HEK293 (cell line): ENCODE results near the gene SOAT2.

Experiments used
- CTCF ChIA-PET: fragments of 350-600 bp; formaldehyde crosslinking; extraction: SDS; loops from one replicate; lab custom pipeline; 2021; ENCODE audit warnings: antibody characterized with exemption; lab: Yijun Ruan, JAX
- POLR2A ChIA-PET: fragments of 300-600 bp; formaldehyde crosslinking; extraction: SDS; loops from one replicate; lab custom pipeline; 2020; ENCODE audit warnings: antibody characterized with exemption, inconsistent platforms; lab: Yijun Ruan, JAX
- H3K27ac ChIP-seq: fragments of 200-500 bp; sonication (Bioruptor generic); 2 replicates; pipeline ENCODE4 v1.5.1; 2014; ENCODE audit warnings: low read depth, low read length, control low read depth, inconsistent platforms; ENCODE audit errors: extremely low read depth
- H3K36me3 ChIP-seq, 2 experiments: fragments of 200-500 bp in 1 of 2; sonication (Bioruptor generic) in 1 of 2; 1 replicate in 1 of 2; 2 replicates in 1 of 2; pipeline ENCODE4 v1.5.1; 2014 to 2017; ENCODE audit warnings: inconsistent platforms in 2 of 2, low read length in 2 of 2; ENCODE audit not compliant: control insufficient read depth in 2 of 2, insufficient read depth in 1 of 2
- H3K4me1 ChIP-seq: fragments of 200-500 bp; sonication (Bioruptor generic); 2 replicates; pipeline ENCODE4 v1.5.1; 2014; ENCODE audit warnings: mild to moderate bottlenecking, low read length, inconsistent platforms; ENCODE audit not compliant: control insufficient read depth, insufficient read depth
- H3K4me3 ChIP-seq: 2 replicates; pipeline ENCODE4 v1.5.1; 2011; ENCODE audit warnings: low read depth, mild to moderate bottlenecking, control low read depth, low read length, moderate library complexity
- H3K9me3 ChIP-seq: fragments of 200-500 bp; sonication (Bioruptor generic); 2 replicates; pipeline ENCODE4 v1.5.1; 2014; ENCODE audit warnings: low read depth, low read length, inconsistent platforms; ENCODE audit not compliant: control insufficient read depth, insufficient read depth
- FEZF1 ChIP-seq: fragments of 450-650 bp; formaldehyde crosslinking; IDR thresholded peaks from 2 replicates; pipeline ENCODE4 v1.5.1; 2016; ENCODE audit warnings: missing biosample characterization, missing genetic modification characterization
- GLIS1 ChIP-seq: fragments of 450-650 bp; formaldehyde crosslinking; IDR thresholded peaks from 2 replicates; pipeline ENCODE4 v1.5.1; 2016; ENCODE audit warnings: missing biosample characterization, missing genetic modification characterization
- HIC1 ChIP-seq: fragments of 450-650 bp; formaldehyde crosslinking; IDR thresholded peaks from 2 replicates; pipeline ENCODE4 v1.5.1; 2016; ENCODE audit warnings: missing biosample characterization, missing genetic modification characterization
- HOXC10 ChIP-seq: sonication (generic); formaldehyde crosslinking; IDR thresholded peaks from 2 replicates; pipeline ENCODE4 v1.8.1; 2023; ENCODE audit warnings: mild to moderate bottlenecking, missing genetic modification reagents
- KLF10 ChIP-seq: fragments of 450-650 bp; IDR thresholded peaks from 2 replicates; pipeline ENCODE4 v1.5.1; 2018; ENCODE audit warnings: missing biosample characterization, mild to moderate bottlenecking, missing genetic modification characterization
- PRDM1 ChIP-seq: fragments of 450-650 bp; formaldehyde crosslinking; IDR thresholded peaks from 2 replicates; pipeline ENCODE4; 2016; ENCODE audit warnings: missing biosample characterization, missing genetic modification characterization
- RBAK ChIP-seq: fragments of 450-650 bp; formaldehyde crosslinking; IDR thresholded peaks from 2 replicates; pipeline ENCODE4 v1.5.1; 2016; ENCODE audit warnings: missing biosample characterization, missing genetic modification characterization
- SCRT2 ChIP-seq: fragments of 450-650 bp; formaldehyde crosslinking; IDR thresholded peaks from 2 replicates; pipeline ENCODE4 v1.5.1; 2016; ENCODE audit warnings: missing biosample characterization, missing genetic modification characterization
- ZBTB10 ChIP-seq: fragments of 450-650 bp; formaldehyde crosslinking; IDR thresholded peaks from 2 replicates; pipeline ENCODE4 v1.5.1; 2016; ENCODE audit warnings: missing biosample characterization, missing genetic modification characterization
- ZBTB17 ChIP-seq: fragments of 450-650 bp; formaldehyde crosslinking; IDR thresholded peaks from 2 replicates; pipeline ENCODE4 v1.5.1; 2016; ENCODE audit warnings: missing biosample characterization, missing genetic modification characterization
- ZNF174 ChIP-seq: fragments of 450-650 bp; formaldehyde crosslinking; IDR thresholded peaks from 2 replicates; pipeline ENCODE4 v1.5.0; 2017; ENCODE audit warnings: missing biosample characterization, mild to moderate bottlenecking, missing genetic modification characterization
- ZNF2 ChIP-seq: fragments of 450-650 bp; formaldehyde crosslinking; IDR thresholded peaks from 2 replicates; pipeline ENCODE4 v1.5.1; 2016; ENCODE audit warnings: missing biosample characterization, missing genetic modification characterization
- ZNF211 ChIP-seq: fragments of 450-650 bp; formaldehyde crosslinking; IDR thresholded peaks from 2 replicates; pipeline ENCODE4 v1.5.1; 2016; ENCODE audit warnings: low read depth, missing biosample characterization, missing genetic modification characterization
- ZNF324 ChIP-seq: fragments of 450-650 bp; formaldehyde crosslinking; IDR thresholded peaks from 2 replicates; pipeline ENCODE4 v1.5.1; 2016; ENCODE audit warnings: missing biosample characterization, missing genetic modification characterization
- ZNF423 ChIP-seq: fragments of 450-650 bp; formaldehyde crosslinking; IDR thresholded peaks from 2 replicates; pipeline ENCODE4 v1.5.1; 2016; ENCODE audit warnings: missing biosample characterization, missing genetic modification characterization
- ZNF449 ChIP-seq: fragments of 450-650 bp; formaldehyde crosslinking; IDR thresholded peaks from 2 replicates; pipeline ENCODE4 v1.5.1; 2017; ENCODE audit warnings: missing biosample characterization, mild to moderate bottlenecking, missing genetic modification characterization, moderate library complexity
- ZNF530 ChIP-seq: fragments of 450-650 bp; formaldehyde crosslinking; IDR thresholded peaks from 2 replicates; pipeline ENCODE4 v1.5.1; 2016; ENCODE audit warnings: low read depth, missing biosample characterization, missing genetic modification characterization
- ZNF571 ChIP-seq: fragments of 450-650 bp; formaldehyde crosslinking; IDR thresholded peaks from 2 replicates; pipeline ENCODE4 v1.5.0; 2017; ENCODE audit warnings: missing biosample characterization, missing genetic modification characterization
- ZNF600 ChIP-seq: fragments of 450-650 bp; formaldehyde crosslinking; IDR thresholded peaks from 2 replicates; pipeline ENCODE4 v1.5.1; 2016; ENCODE audit warnings: missing biosample characterization, missing genetic modification characterization
- ZNF692 ChIP-seq: fragments of 450-650 bp; formaldehyde crosslinking; IDR thresholded peaks from 2 replicates; pipeline ENCODE4 v1.5.1; 2016; ENCODE audit warnings: missing biosample characterization, missing genetic modification characterization
- ZNF704 ChIP-seq: fragments of 450-650 bp; formaldehyde crosslinking; IDR thresholded peaks from 2 replicates; pipeline ENCODE4 v1.5.1; 2016; ENCODE audit warnings: missing biosample characterization, missing genetic modification characterization

The SOAT2 gene

GRCh38 chr12:53061404-53062010 lies 41.8 kb upstream of the SOAT2 start (continued):
- no peak for TF ChIP-seq ZNF692 (tag by site-specific recombination)
- TF ChIP-seq KLF10 (tag by site-specific recombination), result no peak
- no peak for TF ChIP-seq ZNF600
- peak; percentile 79 for TF ChIP-seq SCRT2
- TF ChIP-seq ZNF704 (tag by site-specific recombination), result no peak
- TF ChIP-seq ZNF211 (tag by site-specific recombination), result no peak
- TF ChIP-seq ZNF423 (tag by site-specific recombination), result no peak
- TF ChIP-seq ZBTB17, result peak; percentile 28
- no peak for TF ChIP-seq ZNF449 (tag by site-specific recombination)
- TF ChIP-seq, all 188 proteins: peak for 8

GRCh38 chr12:53062011-53062961 lies 41.0 kb upstream of the SOAT2 start:
- ChIA-PET POLR2A (interaction anchor here (0.6 to 1.3 kb wide), 4 partner anchors 17 to 56 kb away, joined by 3 to 7 read pairs (median 6); partner anchors contain the start of genes EIF4B and SPRYD3), CTCF (interaction anchor here (0.6 to 11.5 kb wide), 14 partner anchors 7 to 97 kb away, joined by 3 to 264 read pairs (median 4); partner anchors contain the start of genes IGFBP6, SOAT2 and SPRYD3)
- peaks cover 6% of the 10 kb centered on the region for H3K4me1 ChIP-seq
- H3K36me3 ChIP-seq, result peaks cover 0 to 49% of the 10 kb centered on the region in 2 experiments; a peak in 1 of 3 replicates
- H3K9me3 ChIP-seq, result no peaks in the 10 kb centered on the region
- H3K27ac ChIP-seq, result no peak overlapping the region
- H3K4me3 ChIP-seq, result no peak overlapping the region
- 0 out of 2 replicates have a peak, but pooled peaks have one; percentile 45 for TF ChIP-seq HIC1 (tag by site-specific recombination)
- TF ChIP-seq RBAK (tag by site-specific recombination), result no peak
- TF ChIP-seq GLIS1 (tag by site-specific recombination), result peak; percentile 39; the same call in 1 of the 2 replicates

- ChIA-PET CTCF (interaction anchor here (0.7 to 11.5 kb wide), 6 partner anchors 8 to 96 kb away, joined by 3 to 264 read pairs (median 34); partner anchors contain the start of genes IGFBP6, SOAT2 and SPRYD3), POLR2A (interaction anchor here (0.6 to 1.2 kb wide), 2 partner anchors 9 to 16 kb away, joined by 3 to 5 read pairs; partner anchors contain the start of gene SPRYD3)
- Histone ChIP-seq H3K9me3 (no peaks in the 10 kb centered on the region), H3K4me3 (no peak overlapping the region), H3K4me1 (peaks cover 6% of the 10 kb centered on the region), H3K27ac (no peak overlapping the region), H3K36me3 (peaks cover 0 to 57% of the 10 kb centered on the region in 2 experiments; a peak in 1 of 3 replicates)
- TF ChIP-seq ZNF174 (tag by site-specific recombination) (no peak), ZNF2 (tag by site-specific recombination) (no peak), ZBTB10 (no peak), FEZF1 (tag by site-specific recombination) (no peak), ZNF530 (tag by site-specific recombination) (no peak), ZNF571 (tag by site-specific recombination) (no peak), HOXC10 (CRISPR knock-in tag) (no peak), ZNF324 (no peak), PRDM1 (no peak)
- TF ChIP-seq, all 188 proteins: peak for 0
These were observed 40.1 kb upstream of the SOAT2 start for GRCh38 chr12:53062977-53063707.
